ENCODE data around the gene DGCR2.
"Not testable (repeated sequence)": the region's sequence is repeated elsewhere in the genome, so short reads cannot be mapped to it uniquely, and the experiment has no call there.

DGCR2 gene

GRCh38 chr22:19022755-19023154, 99.5 kb downstream of the DGCR2 start:
- no peak for DNase-seq (ENCODE audit: low spot score)
- in situ Hi-C loops (cut with MboI; ENCODE audit: low sequenced_read_pairs, unreplicated experiment), result loop anchor here (25.0 kb wide), 1 partner anchor 240 kb away; no protein-coding TSS in a partner anchor
- TF ChIP-seq CTCF (IDR thresholded peaks at IDR 0.05; ENCODE audit: borderline replicate concordance, control extremely low read depth, extremely low read depth, insufficient read depth, missing control alignments), result no peak

GRCh38 chr22:19019679-19020032, 102.6 kb downstream of the DGCR2 start:
- in situ Hi-C loops (cut with MboI; ENCODE audit: low sequenced_read_pairs, unreplicated experiment), result loop anchor here (25.0 kb wide), 1 partner anchor 243 kb away; no protein-coding TSS in a partner anchor
- no peak for DNase-seq (ENCODE audit: low spot score)
- TF ChIP-seq CTCF (IDR thresholded peaks at IDR 0.05; ENCODE audit: borderline replicate concordance, control extremely low read depth, extremely low read depth, insufficient read depth, missing control alignments), result no peak

- TF ChIP-seq CTCF (IDR thresholded peaks at IDR 0.05; ENCODE audit: borderline replicate concordance, control extremely low read depth, extremely low read depth, insufficient read depth, missing control alignments), result no peak
- in situ Hi-C loops (cut with MboI; ENCODE audit: low sequenced_read_pairs, unreplicated experiment), result loop anchor here (25.0 kb wide), 1 partner anchor 243 kb away; no protein-coding TSS in a partner anchor
- no peak for DNase-seq (ENCODE audit: low spot score)
These were observed 103.1 kb downstream of the DGCR2 start for GRCh38 chr22:19019029-19019678.

- in situ Hi-C loops (cut with MboI; ENCODE audit: low sequenced_read_pairs, unreplicated experiment), result loop anchor here (25.0 kb wide), 1 partner anchor 244 kb away; no protein-coding TSS in a partner anchor
- TF ChIP-seq CTCF (IDR thresholded peaks at IDR 0.05; ENCODE audit: borderline replicate concordance, control extremely low read depth, extremely low read depth, insufficient read depth, missing control alignments), result no peak
- DNase-seq (ENCODE audit: low spot score), result no peak
These were observed 104.0 kb downstream of the DGCR2 start for GRCh38 chr22:19018256-19018655.

GRCh38 chr22:19016081-19016766, 106.0 kb downstream of the DGCR2 start:
- DNase-seq (ENCODE audit: low spot score), result no peak
- TF ChIP-seq CTCF (IDR thresholded peaks at IDR 0.05; ENCODE audit: borderline replicate concordance, control extremely low read depth, extremely low read depth, insufficient read depth, missing control alignments), result no peak
- in situ Hi-C loops (cut with MboI; ENCODE audit: low sequenced_read_pairs, unreplicated experiment), result loop anchor here (25.0 kb wide), 1 partner anchor 246 kb away; no protein-coding TSS in a partner anchor

- in situ Hi-C loops (cut with MboI; ENCODE audit: low sequenced_read_pairs, unreplicated experiment), result loop anchor here (25.0 kb wide), 1 partner anchor 247 kb away; no protein-coding TSS in a partner anchor
- no peak for DNase-seq (ENCODE audit: low spot score)
- TF ChIP-seq CTCF (IDR thresholded peaks at IDR 0.05; ENCODE audit: borderline replicate concordance, control extremely low read depth, extremely low read depth, insufficient read depth, missing control alignments), result no peak
These were observed 107.3 kb downstream of the DGCR2 start for GRCh38 chr22:19014886-19015285.

- in situ Hi-C loops (cut with MboI; ENCODE audit: low sequenced_read_pairs, unreplicated experiment), result loop anchor here (25.0 kb wide), 1 partner anchor 248 kb away; no protein-coding TSS in a partner anchor
- not testable (repeated sequence) for DNase-seq (ENCODE audit: low spot score)
These were observed 108.2 kb downstream of the DGCR2 start for GRCh38 chr22:19013881-19014598.

- DNase-seq (ENCODE audit: low spot score), result not testable (repeated sequence)
- in situ Hi-C loops (cut with MboI; ENCODE audit: low sequenced_read_pairs, unreplicated experiment), result loop anchor here (25.0 kb wide), 1 partner anchor 249 kb away; no protein-coding TSS in a partner anchor
These were observed 108.8 kb downstream of the DGCR2 start for GRCh38 chr22:19013411-19013810.

Measured in GM13976 (cell line).